Nephron (organoid): ENCODE measurements around the gene RNPC3.
"Not testable (repeated sequence)": the region's sequence is repeated elsewhere in the genome, so short reads cannot be mapped to it uniquely, and the experiment has no call there.

Source experiments
- H3K27ac Mint-ChIP-seq, 3 experiments: 2 replicates each; pipeline ENCODE4 v1.8.0; 2020; ENCODE audit warnings: mixed read lengths in 3 of 3, mild to moderate bottlenecking in 2 of 3, moderate library complexity in 1 of 3
- H3K27me3 Mint-ChIP-seq: 2 replicates; pipeline ENCODE4 v1.8.0; 2021; ENCODE audit warnings: low read depth, mild to moderate bottlenecking, moderate library complexity, mixed read lengths
- H3K36me3 Mint-ChIP-seq: 2 replicates; pipeline ENCODE4 v1.8.0; 2020; ENCODE audit warnings: low read depth, mixed read lengths
- H3K4me1 Mint-ChIP-seq: 2 replicates; pipeline ENCODE4 v1.8.0; 2020; ENCODE audit warnings: mixed read lengths
- H3K4me3 Mint-ChIP-seq, 3 experiments: 2 replicates each; pipeline ENCODE4 v1.8.0; 2020; ENCODE audit warnings: mild to moderate bottlenecking in 3 of 3, mixed read lengths in 3 of 3, moderate library complexity in 2 of 3
- H3K9me3 Mint-ChIP-seq: 2 replicates; pipeline ENCODE4 v1.8.0; 2020; ENCODE audit warnings: mixed read lengths
- TF ChIP-seq, protein P1 (sequence below), 3 experiments: fragments of 200-600 bp; sonication (generic); IDR thresholded peaks; one replicate each; pipeline ENCODE4 v1.5.0; 2021; ENCODE audit warnings: antibody characterized with exemption in 3 of 3; ENCODE audit not compliant: unreplicated experiment in 3 of 3

The RNPC3 gene

DNA sequence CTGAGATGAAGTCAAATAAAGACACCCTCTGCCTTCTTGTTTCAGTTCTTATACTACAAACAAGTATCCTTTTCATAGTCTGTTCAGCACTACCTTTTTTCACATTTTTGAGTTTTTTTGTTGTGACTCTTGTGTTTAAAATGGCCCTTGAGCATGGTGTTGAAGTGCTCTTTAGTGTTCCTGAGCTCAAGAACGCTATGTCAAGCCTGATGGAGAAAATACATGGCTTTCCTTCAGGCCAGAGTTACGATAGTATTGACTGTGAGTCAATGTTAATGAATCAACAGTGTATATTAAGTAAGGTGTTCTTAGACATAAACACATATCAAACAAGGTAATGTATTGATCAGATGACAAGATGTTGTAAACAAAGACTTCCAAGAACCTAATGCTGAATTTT lies 12.7 kb downstream of the RNPC3 start:
- no peaks in the 10 kb centered on the region for H3K4me1 Mint-ChIP-seq
- no peak overlapping the region for H3K4me3 Mint-ChIP-seq
- H3K36me3 Mint-ChIP-seq = peaks cover 57% of the 10 kb centered on the region
- no peak overlapping the region for H3K27ac Mint-ChIP-seq
- TF ChIP-seq, protein P1, sequence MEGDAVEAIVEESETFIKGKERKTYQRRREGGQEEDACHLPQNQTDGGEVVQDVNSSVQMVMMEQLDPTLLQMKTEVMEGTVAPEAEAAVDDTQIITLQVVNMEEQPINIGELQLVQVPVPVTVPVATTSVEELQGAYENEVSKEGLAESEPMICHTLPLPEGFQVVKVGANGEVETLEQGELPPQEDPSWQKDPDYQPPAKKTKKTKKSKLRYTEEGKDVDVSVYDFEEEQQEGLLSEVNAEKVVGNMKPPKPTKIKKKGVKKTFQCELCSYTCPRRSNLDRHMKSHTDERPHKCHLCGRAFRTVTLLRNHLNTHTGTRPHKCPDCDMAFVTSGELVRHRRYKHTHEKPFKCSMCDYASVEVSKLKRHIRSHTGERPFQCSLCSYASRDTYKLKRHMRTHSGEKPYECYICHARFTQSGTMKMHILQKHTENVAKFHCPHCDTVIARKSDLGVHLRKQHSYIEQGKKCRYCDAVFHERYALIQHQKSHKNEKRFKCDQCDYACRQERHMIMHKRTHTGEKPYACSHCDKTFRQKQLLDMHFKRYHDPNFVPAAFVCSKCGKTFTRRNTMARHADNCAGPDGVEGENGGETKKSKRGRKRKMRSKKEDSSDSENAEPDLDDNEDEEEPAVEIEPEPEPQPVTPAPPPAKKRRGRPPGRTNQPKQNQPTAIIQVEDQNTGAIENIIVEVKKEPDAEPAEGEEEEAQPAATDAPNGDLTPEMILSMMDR (IDR thresholded peaks at IDR 0.05; ENCODE audit: unreplicated experiment in 3 of 3) = no peak
- H3K9me3 Mint-ChIP-seq = no peaks in the 10 kb centered on the region
- no peaks in the 10 kb centered on the region for H3K27me3 Mint-ChIP-seq

DNA sequence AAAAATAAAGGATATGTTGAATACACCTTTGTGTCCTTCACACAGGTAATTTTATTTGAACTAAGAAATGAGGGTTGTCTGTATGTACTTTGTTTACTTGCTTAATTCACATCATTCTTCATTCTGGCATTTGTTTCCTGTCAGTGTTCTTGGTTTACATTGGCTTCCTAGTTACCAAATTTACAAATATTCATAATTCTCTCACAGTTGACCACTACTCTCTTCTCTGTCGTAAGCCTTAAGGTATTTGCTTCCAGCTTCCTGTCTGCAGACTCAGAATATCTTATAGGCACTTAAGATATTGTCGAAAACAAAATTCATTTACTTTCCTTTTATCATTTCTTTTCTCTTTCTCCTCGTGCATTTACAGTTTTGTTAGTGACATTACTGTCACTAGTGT lies 15.9 kb downstream of the RNPC3 start:
- H3K4me3 Mint-ChIP-seq = no peak overlapping the region
- H3K4me1 Mint-ChIP-seq = no peaks in the 10 kb centered on the region
- TF ChIP-seq, protein P1 (IDR thresholded peaks at IDR 0.05; ENCODE audit: unreplicated experiment in 3 of 3) = no peak
- no peaks in the 10 kb centered on the region for H3K9me3 Mint-ChIP-seq
- no peaks in the 10 kb centered on the region for H3K27me3 Mint-ChIP-seq
- peaks cover 62% of the 10 kb centered on the region for H3K36me3 Mint-ChIP-seq
- no peak overlapping the region for H3K27ac Mint-ChIP-seq

DNA sequence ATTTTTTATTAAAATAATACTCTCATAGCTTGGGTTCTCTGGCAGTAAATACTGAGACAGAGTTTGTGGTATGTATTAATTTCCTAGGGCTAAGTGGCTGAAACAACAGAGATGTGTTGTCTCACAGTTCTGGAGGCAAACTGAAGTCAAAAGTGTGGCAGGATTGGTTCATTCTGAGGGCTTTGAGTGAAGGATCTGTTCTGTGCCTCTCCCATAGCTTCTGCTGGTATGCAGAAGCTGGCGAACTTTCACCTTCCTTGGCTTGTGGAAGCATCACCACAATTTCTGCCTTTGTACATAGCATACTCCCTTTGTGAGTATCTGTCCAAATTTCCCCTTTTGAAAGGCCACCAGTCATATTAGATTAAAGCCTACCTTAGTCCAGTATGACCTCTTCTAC lies 21.0 kb downstream of the RNPC3 start:
- Mint-ChIP-seq H3K9me3 (no peaks in the 10 kb centered on the region), H3K4me1 (no peaks in the 10 kb centered on the region), H3K4me3 (no peak overlapping the region), H3K27ac (no peak overlapping the region), H3K27me3 (no peaks in the 10 kb centered on the region), H3K36me3 (peaks cover 74% of the 10 kb centered on the region)
- TF ChIP-seq, protein P1 (IDR thresholded peaks at IDR 0.05; ENCODE audit: unreplicated experiment in 3 of 3) = no peak

DNA sequence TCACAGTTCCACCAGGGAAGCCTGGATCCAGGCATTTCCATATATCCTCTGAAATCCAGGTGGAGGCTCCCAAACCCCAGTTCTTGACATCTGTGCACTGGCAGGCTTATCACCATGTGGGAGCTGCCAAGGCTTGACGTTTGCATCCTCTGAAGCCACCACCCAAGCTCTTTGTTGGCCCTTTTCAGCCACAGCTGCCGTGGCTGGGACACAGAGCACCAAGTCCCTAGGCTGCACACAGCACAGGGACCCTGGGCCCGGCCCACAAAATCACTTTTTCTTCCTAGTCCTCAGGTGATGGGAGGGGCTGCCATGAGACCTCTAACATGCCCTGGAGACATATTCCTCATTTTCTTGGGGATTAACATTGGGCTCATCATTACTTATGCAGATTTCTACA lies 22.3 kb downstream of the RNPC3 start:
- Mint-ChIP-seq H3K4me3 (no peak overlapping the region), H3K36me3 (peaks cover 75% of the 10 kb centered on the region), H3K27me3 (no peaks in the 10 kb centered on the region), H3K4me1 (no peaks in the 10 kb centered on the region), H3K27ac (no peak overlapping the region), H3K9me3 (no peaks in the 10 kb centered on the region)
- TF ChIP-seq, protein P1 (IDR thresholded peaks at IDR 0.05; ENCODE audit: unreplicated experiment in 3 of 3) = no peak

DNA sequence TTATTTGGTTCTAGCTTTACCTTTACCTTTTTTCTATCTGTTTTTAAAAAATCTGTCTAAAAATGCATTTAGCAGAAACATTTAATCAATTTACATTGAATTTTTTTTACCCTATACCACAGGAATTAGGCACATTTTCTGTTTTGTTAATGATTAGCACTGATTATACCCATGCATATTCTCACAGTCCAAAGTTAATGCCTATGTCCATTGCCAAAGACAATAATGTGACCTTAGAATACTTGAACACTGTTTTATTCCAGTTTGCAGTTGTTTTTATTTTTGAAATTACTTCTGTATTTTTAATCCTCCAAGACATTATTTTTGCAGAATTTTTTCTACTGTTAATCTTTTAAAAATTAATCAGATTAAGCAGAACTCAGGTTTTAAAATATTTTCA lies 34.9 kb downstream of the RNPC3 start:
- Mint-ChIP-seq H3K4me3 (no peak overlapping the region), H3K4me1 (no peaks in the 10 kb centered on the region), H3K27ac (no peak overlapping the region), H3K9me3 (no peaks in the 10 kb centered on the region), H3K36me3 (peaks cover 18% of the 10 kb centered on the region), H3K27me3 (no peaks in the 10 kb centered on the region)
- TF ChIP-seq, protein P1 (IDR thresholded peaks at IDR 0.05; ENCODE audit: unreplicated experiment in 3 of 3) = no peak

DNA sequence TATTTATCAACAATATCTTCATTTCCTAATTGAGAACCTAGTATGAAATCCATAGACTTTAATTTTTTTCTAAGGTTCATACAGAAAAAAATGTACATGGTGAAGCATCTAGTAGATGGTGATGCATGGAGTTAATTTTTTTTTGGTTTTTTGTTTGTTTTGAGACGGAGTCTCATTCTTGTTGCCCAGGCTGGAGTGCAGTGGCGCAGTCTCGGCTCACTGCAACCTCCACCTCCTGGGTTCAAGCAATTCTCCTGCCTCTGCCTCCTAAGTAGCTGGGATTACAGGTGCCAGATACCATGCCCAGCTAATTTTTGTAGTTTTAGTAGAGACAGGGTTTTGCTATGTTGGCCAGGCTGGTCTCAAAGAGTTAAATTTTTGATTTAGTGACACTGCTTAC lies 35.6 kb downstream of the RNPC3 start:
- peaks cover 11% of the 10 kb centered on the region for H3K36me3 Mint-ChIP-seq
- not testable (repeated sequence) for H3K9me3 Mint-ChIP-seq, H3K4me1 Mint-ChIP-seq, H3K27me3 Mint-ChIP-seq, H3K27ac Mint-ChIP-seq, H3K4me3 Mint-ChIP-seq
